Common myeloid progenitor, CD34-positive (primary cell): ENCODE measurements around the gene STUM.
A peak's percentile ranks its signal among the peaks of the same experiment; 100 is the strongest.

Experiments
- CTCF ChIA-PET: fragments of 350-600 bp; sonication (Branson Sonifier 250); formaldehyde crosslinking; loops from one replicate; lab custom pipeline; 2021; ENCODE audit warnings: antibody characterized with exemption; lab: Charles Lee
- POLR2A ChIA-PET: fragments of 350-600 bp; sonication (Branson Sonifier 250); formaldehyde crosslinking; loops from one replicate; lab custom pipeline; 2021; ENCODE audit warnings: antibody characterized with exemption; lab: Charles Lee
- DNase-seq, 3 donors: peaks; one replicate each; pipeline versions ENCODE4 v3.0.0 to v3.0.0-alpha.2; 2013
- H3K27ac ChIP-seq, 2 experiments: 1 replicate in 1 of 2; 2 replicates in 1 of 2; pipeline ENCODE4 v1.7.0; 2013; ENCODE audit warnings: inconsistent platforms in 2 of 2, low read length in 2 of 2, mild to moderate bottlenecking in 2 of 2, low read depth in 1 of 2, moderate library complexity in 1 of 2; ENCODE audit not compliant: severe bottlenecking in 2 of 2, insufficient read depth in 1 of 2, poor library complexity in 1 of 2
- H3K27me3 ChIP-seq, 5 experiments: replicated peaks in 2 of 5; 1 replicate in 3 of 5; 2 replicates in 2 of 5; pipeline versions ENCODE4 v1.6.1 to v1.7.0; 2013; ENCODE audit warnings: low read length in 4 of 5, mild to moderate bottlenecking in 2 of 5, moderate library complexity in 2 of 5, inconsistent platforms in 1 of 5; ENCODE audit not compliant: insufficient read depth in 5 of 5, control insufficient read depth in 4 of 5
- H3K36me3 ChIP-seq, 4 experiments: 1 replicate in 2 of 4; 2 replicates in 2 of 4; pipeline versions ENCODE4 v1.6.1 to v1.7.0; 2013; ENCODE audit warnings: low read length in 3 of 4, control low read depth in 1 of 4, mild to moderate bottlenecking in 1 of 4; ENCODE audit not compliant: control insufficient read depth in 4 of 4, insufficient read depth in 4 of 4
- H3K4me1 ChIP-seq, 4 experiments: 1 replicate in 3 of 4; 2 replicates in 1 of 4; pipeline versions ENCODE4 v1.6.1 to v1.7.1; 2013; ENCODE audit warnings: low read length in 3 of 4, mild to moderate bottlenecking in 3 of 4, control low read depth in 1 of 4, inconsistent platforms in 1 of 4, moderate library complexity in 1 of 4; ENCODE audit not compliant: control insufficient read depth in 4 of 4, insufficient read depth in 4 of 4; ENCODE audit errors: control extremely low read depth in 1 of 4
- H3K4me3 ChIP-seq, 7 experiments: 1 replicate in 4 of 7; 2 replicates in 3 of 7; pipeline versions ENCODE4 v1.5.1 to v1.7.0; 2013; ENCODE audit warnings: mild to moderate bottlenecking in 7 of 7, low read length in 6 of 7, moderate library complexity in 6 of 7, inconsistent platforms in 2 of 7, low read depth in 2 of 7, control low read depth in 1 of 7; ENCODE audit not compliant: insufficient read depth in 4 of 7, control insufficient read depth in 1 of 7; ENCODE audit errors: extremely low read depth in 1 of 7
- H3K9me3 ChIP-seq, 5 experiments: 1 replicate in 4 of 5; 2 replicates in 1 of 5; pipeline versions ENCODE4 v1.6.1 to v1.7.1; 2013; ENCODE audit warnings: low read length in 4 of 5, mild to moderate bottlenecking in 2 of 5, inconsistent platforms in 1 of 5, low read depth in 1 of 5, moderate library complexity in 1 of 5; ENCODE audit not compliant: control insufficient read depth in 4 of 5, insufficient read depth in 2 of 5; ENCODE audit errors: control extremely low read depth in 1 of 5
- WGBS: methylation state at CpG from one replicate; pipeline ENCODE4 v1.1.5; 2013; ENCODE audit not compliant: insufficient coverage; 5-methylcytosine and 5-hydroxymethylcytosine counted together

The STUM gene

DNA sequence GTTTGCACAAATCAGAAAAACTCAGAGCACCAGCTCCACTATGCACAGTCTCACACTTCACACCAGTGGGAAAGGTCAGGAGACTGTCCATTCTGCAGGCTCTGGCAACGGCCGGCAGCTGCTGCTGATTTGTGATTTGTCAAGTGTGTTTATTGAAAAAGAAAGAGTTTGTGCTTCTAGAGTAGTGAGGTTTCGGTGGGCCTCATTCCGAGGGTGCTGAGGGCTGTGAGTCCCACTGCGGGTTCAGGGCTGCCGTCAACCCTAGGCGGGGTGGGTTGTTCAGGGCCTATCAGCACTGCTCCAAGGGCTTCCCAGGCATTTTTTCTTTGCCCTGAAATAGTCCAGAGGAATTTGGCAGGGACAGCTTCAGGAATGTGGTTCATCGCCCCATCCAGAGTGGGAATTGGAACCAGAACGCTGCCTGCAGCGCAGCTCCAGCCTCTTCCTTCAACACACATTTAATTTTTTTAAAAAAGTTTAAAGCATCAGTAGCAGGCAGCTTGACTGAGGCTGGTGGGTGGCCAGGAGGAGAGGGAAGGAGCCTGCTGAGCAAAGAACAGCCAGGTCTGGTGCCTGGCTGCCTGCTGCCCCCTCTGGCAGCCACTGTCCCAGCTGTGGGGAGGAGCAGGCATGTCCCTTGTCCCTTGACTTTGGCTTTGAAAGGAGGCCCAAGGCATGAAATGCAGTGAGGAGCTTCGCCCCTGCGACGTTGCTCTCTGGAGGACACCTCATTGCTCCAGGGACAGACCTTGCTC lies 19.7 kb downstream of the STUM start:
- DNase-seq = peak in 2 of 3 donors; percentile 35 to 36
- Histone ChIP-seq H3K9me3 (no peaks in the 10 kb centered on the region), H3K27me3 (peaks cover 0 to 8% (median 0%) of the 10 kb centered on the region in 5 experiments), H3K4me3 (no peak overlapping the region), H3K4me1 (no peaks in the 10 kb centered on the region), H3K27ac (no peak overlapping the region), H3K36me3 (no peaks in the 10 kb centered on the region)
- CTCF ChIA-PET = interaction anchor here (0.6 to 3.9 kb wide), 8 partner anchors 12 to 143 kb away, joined by 3 to 21 read pairs (median 4); partner anchors contain the start of gene STUM
- WGBS = 96% methylated on average over 7 of the region's 13 CpGs
- POLR2A ChIA-PET = no interaction called here

DNA sequence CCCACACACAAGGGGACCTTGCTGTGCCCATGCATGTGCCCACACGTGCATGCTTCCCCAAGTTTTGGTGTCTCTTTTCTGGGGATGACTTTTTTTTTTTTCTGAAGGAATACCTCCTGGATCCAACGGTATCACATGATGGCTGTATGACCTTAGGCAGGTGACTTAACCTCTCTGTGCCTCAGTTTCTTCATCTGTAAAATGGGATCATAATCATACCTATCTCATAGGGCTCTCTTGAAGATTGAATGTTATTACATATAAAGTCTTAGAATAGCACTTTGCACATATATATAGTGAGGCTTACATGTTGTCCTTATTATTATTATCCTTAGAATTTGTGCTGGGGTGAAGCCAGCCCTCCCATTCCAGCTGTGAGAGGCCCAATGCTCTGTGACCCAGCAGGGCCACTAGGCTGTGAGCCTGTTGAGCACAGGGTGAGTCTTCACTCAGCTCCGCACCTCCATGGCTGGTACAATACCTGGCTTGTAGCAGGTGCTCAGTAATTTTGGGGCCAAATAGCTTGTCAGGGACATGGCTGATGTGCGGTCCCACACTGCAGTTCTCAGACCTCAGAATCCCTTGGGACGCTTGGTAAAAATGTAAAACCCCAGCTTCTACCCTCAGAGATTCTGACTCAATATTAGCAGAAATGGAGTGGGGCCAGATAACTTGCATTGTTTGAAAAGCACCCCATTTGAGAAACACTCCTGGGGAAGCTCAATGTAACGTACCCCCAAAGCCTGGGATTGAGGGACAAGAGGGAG lies 20.6 kb downstream of the STUM start:
- ChIA-PET CTCF (interaction anchor here (0.6 to 3.9 kb wide), 15 partner anchors 8 to 178 kb away, joined by 3 to 21 read pairs (median 4); partner anchors contain the start of gene STUM), POLR2A (no interaction called here)
- H3K36me3 ChIP-seq = no peaks in the 10 kb centered on the region
- 97% methylated on average over 5 of the region's 6 CpGs for WGBS
- no peak overlapping the region for H3K4me3 ChIP-seq
- H3K27me3 ChIP-seq = peaks cover 0 to 8% (median 0%) of the 10 kb centered on the region in 5 experiments
- DNase-seq = no peak
- no peaks in the 10 kb centered on the region for H3K4me1 ChIP-seq
- H3K27ac ChIP-seq = no peak overlapping the region
- H3K9me3 ChIP-seq = no peaks in the 10 kb centered on the region

DNA sequence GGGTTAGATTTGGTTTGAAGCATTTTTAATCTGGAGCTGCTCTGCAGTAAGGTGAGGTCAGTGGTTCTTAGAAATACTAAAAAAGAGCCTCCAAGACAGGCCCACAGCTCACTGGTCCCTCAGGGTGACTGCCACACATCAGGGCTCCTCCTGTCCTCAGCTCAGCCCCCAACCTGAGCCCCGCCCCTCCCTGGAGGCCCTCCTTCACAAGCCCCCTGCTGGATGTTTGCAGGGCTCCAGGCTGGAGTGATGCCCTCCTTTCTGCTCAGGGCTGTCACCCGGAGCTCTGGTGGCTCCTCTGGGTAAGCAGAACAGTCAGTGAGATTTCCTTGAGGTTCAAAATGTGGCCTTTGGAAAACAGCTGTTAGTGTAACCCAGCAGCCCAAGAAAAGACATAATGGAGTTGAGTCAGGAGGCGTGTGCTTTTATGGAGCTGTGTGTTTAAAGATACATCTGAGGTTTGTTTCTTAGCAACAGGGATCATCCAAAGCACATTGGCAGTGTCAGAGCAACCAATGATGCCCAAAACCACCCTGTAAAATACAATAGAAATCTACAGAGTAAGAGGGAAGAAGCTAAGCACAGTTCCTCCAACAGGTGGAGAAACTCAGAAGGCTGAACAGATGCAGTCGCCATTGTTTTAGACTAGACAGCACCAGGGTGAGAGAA lies 21.4 kb downstream of the STUM start:
- 90% methylated on average over 2 of the region's 4 CpGs for WGBS
- ChIA-PET CTCF (interaction anchor here (0.6 to 3.9 kb wide), 16 partner anchors 9 to 178 kb away, joined by 3 to 21 read pairs (median 4); partner anchors contain the start of gene STUM), POLR2A (no interaction called here)
- Histone ChIP-seq H3K27me3 (peaks cover 0 to 8% (median 0%) of the 10 kb centered on the region in 5 experiments), H3K4me3 (no peak overlapping the region), H3K9me3 (no peaks in the 10 kb centered on the region), H3K36me3 (no peaks in the 10 kb centered on the region), H3K4me1 (no peaks in the 10 kb centered on the region), H3K27ac (no peak overlapping the region)
- DNase-seq = peak; percentile 54 to 78 (median 78)

DNA sequence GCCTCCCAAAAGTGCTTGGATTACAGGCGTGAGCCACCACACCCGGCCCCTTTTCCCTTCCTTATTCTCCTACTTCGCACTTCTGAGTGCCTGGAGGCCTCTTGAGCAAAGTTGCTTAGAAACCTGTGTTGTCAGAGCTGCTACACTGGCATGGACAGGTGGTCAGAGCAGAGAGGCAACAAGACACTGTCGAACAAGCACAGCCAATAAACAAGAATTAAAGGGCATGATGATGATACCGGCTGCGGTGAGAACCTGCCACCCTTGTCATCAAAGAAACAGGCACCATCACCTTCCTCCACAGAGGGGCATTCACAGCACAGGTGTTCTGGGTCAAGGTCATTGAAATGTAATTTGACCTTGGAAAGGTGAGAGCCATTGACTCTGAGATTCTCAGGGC lies 23.3 kb downstream of the STUM start:
- ChIA-PET POLR2A (no interaction called here), CTCF (no interaction called here)
- Histone ChIP-seq H3K9me3 (no peaks in the 10 kb centered on the region), H3K36me3 (no peaks in the 10 kb centered on the region), H3K4me3 (no peak overlapping the region), H3K4me1 (peaks cover 0 to 11% (median 4%) of the 10 kb centered on the region in 4 experiments), H3K27me3 (peaks cover 0 to 6% (median 0%) of the 10 kb centered on the region in 5 experiments), H3K27ac (no peak overlapping the region)
- WGBS = 66% methylated on average over 4 of the region's 6 CpGs
- no peak for DNase-seq

DNA sequence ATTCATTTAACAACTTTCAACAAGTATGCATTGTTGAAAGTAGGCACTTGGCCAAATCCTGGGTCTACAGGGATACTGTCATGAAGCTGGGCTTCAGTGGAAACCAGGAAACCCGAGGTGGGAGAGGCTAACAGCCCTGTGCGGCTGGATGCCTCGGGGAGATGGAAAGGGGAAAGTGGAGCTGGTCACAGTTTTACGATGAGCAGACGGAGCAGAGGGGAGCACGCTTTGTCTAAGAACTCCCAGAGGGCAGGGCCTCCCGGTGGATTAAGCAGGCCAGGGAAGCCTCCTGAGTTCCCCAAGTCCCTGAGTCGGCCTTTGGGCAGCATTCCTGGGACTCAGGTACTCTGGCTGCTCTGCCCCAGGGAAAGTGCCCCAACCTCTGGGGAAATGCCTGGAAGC lies 23.8 kb downstream of the STUM start:
- ChIA-PET POLR2A (no interaction called here), CTCF (no interaction called here)
- DNase-seq = no peak
- Histone ChIP-seq H3K27ac (no peak overlapping the region), H3K4me1 (peaks cover 0 to 11% (median 4%) of the 10 kb centered on the region in 4 experiments), H3K9me3 (no peaks in the 10 kb centered on the region), H3K4me3 (no peak overlapping the region), H3K36me3 (no peaks in the 10 kb centered on the region), H3K27me3 (peaks cover 0 to 6% (median 0%) of the 10 kb centered on the region in 5 experiments)
- 98% methylated on average over 8 of the region's 8 CpGs for WGBS

DNA sequence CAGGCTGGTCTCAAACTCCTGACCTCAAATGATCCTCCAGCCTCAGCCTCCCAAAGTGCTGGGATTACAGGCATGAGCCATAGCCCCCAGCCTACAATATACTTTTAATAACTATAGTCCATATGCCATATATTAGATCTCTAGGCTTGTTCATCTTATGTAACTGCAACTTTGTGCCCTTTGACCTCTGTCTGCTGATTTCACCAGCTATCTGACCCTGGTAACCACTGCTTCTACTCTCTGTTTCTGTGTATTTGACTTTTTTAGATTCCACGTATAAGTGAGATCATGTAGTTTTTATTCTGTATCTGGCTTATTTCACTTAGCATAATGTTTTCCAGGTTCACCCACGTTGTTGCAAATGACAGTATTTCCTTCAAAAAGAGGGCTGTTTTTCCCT lies 25.5 kb downstream of the STUM start:
- WGBS = 100% methylated on average over 1 of the region's 2 CpGs
- Histone ChIP-seq H3K9me3 (no peaks in the 10 kb centered on the region), H3K4me3 (no peak overlapping the region), H3K4me1 (peaks cover 0 to 11% (median 4%) of the 10 kb centered on the region in 4 experiments), H3K27me3 (peaks cover 0 to 3% (median 0%) of the 10 kb centered on the region in 5 experiments), H3K27ac (no peak overlapping the region), H3K36me3 (no peaks in the 10 kb centered on the region)
- ChIA-PET CTCF (no interaction called here), POLR2A (no interaction called here)
- DNase-seq = no peak
